Muscle of arm (tissue), 12 donors: ENCODE results near the gene NTF4. TPM values are rescaled to one million over a fixed set of nuclear protein-coding genes. Genes with fewer than 3 reads are reported as not detected.
A peak's percentile ranks its signal among the peaks of the same experiment; 100 is the strongest.
"Not testable (repeated sequence)": the region's sequence is repeated elsewhere in the genome, so short reads cannot be mapped to it uniquely, and the experiment has no call there.

Experiments used
- DNase-seq: peaks from one replicate; pipeline ENCODE4 v3.0.0-alpha.2; 2013
- polyA plus RNA-seq, 12 donors: library from polyadenylated mRNA; unstranded; fragments of 120-200 nt; gene quantifications; one replicate each; pipeline ENCODE4 v1.2.1, GENCODE V29; 2013; ENCODE audit not compliant: insufficient read length in 12 of 12

The NTF4 gene
- polyA plus RNA-seq, 12 donors = 2.4 to 14.8 (median 5.4) TPM; not detected in 2

DNA sequence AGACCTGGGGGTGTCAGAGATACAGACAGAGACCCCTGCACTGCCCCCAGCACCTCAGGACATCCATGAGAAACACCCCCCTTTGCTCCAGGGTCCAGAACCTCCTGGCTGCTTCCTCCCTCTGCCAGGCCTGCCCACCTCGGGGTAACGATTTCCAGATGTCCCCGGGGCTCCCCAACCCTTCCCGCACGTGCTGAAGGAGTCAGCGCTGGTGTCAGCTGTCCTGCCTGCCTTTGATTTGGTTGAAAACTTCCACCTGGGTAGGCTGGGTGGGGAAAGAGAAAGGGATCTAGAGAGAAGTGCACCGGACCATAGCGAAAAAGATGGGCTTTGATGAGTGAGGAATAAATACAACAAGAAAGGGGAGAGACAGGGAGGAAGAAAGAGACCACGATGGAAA lies 5.6 kb downstream of the NTF4 start:
- no peak for DNase-seq

DNA sequence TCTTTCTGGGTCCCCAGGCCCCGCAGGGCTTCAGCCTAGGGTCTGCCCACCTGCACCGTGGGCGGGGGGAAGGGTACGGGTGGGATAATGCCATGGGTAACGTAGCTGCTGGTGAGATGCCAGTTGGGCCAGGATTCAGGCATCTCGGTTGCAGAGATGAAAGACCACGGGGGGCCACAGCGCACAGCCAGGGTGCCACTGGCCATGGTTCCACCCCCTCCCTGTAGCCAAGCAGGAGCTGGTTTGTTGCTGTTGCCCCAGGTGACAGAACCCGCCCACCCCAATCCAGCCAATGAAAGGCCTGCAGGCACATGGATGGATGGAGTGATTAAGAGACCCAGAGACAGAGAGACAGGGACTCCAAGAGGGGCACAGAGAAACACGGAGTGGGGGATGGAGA lies 6.1 kb downstream of the NTF4 start:
- no peak for DNase-seq

DNA sequence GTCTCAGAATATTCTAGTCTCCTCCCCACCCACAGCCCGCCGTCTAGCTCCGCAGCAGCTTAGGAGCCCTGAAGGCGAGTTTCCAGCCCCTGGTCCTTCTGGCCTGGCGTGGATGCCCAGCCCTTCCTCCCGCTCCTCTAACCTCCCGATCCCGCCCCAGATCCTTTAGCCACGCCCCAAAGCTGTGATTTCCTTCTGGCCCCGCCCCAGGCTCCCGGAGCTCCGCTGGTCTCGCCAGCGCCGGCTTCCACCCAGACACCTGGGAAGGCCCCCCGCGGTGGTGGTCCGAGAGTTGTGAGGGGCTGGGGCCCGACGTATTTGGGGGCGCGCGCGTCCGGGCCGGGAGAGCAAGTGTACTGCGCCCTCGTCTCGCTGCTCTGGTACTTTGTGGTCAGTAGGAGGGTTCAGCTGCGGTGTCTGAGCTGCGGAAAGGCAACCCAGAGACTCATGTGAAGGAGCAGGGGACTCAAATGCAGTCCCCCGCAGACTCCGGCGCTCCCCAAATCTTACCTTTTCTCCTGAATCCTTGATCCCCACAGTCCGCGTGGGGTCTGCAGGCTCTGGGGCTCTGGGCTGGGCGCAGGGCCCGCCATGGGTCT lies 6.9 kb downstream of the NTF4 start, which contains the start of gene CGB7:
Gene CGB7, minus strand, starts transcription at position 114 of the 599 bp plus-strand sequence. CDS start 2,374 bp downstream, outside the sequence.
- DNase-seq = no peak

DNA sequence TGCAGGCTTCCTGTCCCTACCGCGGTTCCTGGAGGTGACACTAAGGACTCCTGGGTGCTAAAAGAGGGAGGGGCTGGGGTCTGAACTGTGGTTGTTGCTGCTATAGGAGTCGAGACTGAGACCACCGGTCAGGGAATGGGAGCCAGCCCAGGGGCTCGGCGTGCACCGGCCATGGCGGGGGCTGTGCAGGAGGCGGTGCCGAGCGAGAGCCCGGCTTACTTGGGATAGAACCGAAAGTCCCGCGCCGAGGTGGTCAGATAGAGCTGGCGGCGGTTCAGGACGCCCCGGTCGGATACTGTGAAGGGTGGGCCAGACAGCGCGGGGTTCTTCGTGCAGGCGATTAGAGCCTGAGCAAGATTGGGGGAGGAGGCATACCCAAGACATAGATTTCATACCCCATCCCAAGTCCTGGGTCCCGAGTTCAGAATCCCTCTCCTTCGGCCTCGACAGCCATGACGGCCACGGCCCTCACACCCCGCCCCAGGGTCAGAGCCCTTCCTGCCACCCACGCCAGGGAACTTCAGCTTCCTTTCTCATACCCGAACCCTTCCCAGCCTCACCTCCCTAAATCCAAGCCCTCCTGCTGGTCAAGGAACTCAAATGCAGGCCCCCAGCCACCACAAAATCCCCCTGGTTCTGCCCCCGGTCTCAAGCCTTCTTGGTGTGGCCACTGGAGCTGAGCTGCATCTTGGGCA lies 7.6 kb downstream of the NTF4 start:
- DNase-seq = not testable (repeated sequence)

DNA sequence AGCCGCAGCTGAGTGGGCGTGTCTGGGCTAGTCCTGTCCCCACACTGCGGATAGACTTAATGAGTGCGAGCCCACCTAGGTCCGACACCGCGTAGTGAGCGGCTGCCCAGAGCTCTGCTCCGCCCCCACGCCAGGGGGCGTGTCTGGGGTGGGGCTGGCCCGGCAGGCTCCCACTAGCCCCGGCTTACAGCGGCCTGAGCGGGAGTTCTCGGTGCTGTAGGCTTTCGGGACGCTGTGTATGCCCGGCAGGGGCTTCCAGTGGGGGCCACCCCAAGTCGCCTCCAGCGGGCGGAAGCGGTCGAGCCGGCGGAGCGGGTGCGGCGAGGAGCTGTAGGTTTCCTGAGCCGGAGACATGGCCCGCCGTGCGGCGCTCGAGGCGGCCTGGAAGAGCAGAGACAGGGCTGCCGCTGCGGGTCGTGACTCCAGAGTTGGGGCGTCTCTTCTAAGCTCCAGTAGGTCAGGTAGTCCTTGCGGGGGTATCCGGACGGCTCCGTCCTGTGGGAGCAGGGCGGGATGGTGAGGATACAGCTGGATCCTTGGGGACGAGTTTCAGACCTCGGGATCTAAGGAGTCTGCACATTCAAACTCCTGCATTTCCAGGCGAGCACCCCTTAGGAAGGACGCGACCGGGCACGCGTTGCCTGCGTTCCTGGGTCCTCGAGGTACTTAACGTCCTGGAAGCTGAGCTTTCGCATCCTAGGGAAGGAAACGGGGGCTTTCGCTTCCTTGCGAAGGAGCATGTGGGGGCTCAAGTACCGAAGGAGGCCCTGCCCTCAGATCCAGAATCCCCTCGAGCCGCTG lies 8.3 kb downstream of the NTF4 start:
- DNase-seq = peak; percentile 35

DNA sequence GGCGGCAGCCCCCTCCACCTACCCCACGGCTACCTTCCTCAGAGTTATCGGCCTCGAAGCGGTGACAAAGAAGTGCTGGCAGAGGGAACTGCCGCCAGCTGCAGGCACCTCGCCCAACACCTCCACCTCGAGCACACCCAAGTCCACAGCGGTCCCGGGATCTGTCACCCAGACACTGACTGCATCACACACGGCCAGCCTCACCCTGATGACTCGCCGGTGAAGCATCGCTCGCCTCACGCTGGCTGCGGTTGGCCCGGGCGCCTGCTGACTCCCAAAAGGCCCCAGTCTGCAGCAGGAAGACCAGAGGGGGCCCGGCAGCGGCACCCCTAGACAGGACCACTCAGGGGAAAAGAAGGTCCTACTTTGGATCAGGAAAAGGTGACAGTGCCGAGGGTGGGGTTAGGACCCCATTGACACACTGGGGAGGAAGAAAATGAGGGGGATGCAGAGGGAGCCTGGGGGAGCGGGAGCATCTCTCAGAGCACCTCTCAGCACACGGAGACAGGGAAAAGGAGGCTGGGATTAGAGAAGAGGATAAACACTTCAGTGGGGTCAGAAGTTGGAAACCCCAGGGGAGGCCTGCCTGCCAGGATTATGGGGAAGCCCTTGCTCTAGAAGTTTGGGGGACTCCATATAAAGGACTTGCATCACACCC lies 14.1 kb downstream of the NTF4 start:
- DNase-seq = not testable (repeated sequence)

DNA sequence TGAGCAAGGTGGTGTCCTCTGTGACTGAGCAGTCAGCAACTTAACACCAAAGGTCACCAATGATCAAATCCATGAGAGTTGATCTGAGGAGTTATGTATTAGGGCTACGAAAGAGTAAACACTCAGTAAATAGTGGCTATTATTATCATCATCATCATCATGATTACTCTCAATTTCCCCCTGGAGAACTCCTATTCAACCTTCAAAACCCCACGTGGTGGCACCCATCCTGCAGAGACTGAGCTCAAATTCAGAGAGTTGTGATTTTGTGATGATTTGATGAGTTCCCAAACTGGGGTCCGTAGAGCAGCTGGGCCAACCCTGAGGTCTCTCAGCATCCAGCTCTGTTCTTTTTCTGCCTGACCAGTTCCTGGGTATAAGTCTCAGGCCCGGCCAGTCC lies 14.8 kb downstream of the NTF4 start:
- DNase-seq = not testable (repeated sequence)

DNA sequence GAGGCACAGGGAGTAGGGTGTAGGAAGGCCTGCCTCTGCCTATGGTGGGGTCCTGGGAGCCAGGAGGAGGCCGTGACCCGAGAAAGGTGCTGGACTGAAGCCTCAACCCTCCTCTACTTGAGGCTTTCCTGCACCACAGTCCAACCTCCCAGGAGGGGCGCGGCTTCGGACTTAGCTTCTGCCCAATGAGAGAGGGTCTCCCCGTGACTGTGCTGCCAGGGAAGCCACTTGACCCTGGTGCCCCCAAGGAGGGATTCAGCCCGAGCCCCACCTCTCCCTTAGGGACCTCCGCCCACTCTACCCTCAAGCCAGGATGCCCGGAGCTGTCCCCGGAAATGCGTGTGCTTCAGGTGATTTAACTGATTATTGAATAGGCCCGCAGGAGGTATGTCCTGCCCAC lies 15.6 kb downstream of the NTF4 start, which contains the start of gene CGB8:
Gene CGB8, minus strand, starts transcription at position 101 of the 400 bp plus-strand sequence. CDS start 372 bp downstream, outside the sequence.
- not testable (repeated sequence) for DNase-seq

DNA sequence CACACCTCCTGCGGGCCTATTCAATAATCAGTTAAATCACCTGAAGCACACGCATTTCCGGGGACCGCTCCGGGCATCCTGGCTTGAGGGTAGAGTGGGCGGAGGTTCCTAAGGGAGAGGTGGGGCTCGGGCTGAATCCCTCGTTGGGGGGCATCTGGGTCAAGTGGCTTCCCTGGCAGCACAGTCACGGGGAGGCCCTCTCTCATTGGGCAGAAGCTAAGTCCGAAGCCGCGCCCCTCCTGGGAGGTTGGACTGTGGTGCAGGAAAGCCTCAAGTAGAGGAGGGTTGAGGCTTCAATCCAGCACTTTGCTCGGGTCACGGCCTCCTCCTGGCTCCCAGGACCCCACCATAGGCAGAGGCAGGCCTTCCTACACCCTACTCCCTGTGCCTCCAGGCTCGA lies 21.1 kb downstream of the NTF4 start, which contains the start of gene CGB5:
Gene CGB5, plus strand, starts transcription at position 301 of the 400 bp plus-strand sequence. CDS start 362 bp downstream, outside the sequence.
- not testable (repeated sequence) for DNase-seq

DNA sequence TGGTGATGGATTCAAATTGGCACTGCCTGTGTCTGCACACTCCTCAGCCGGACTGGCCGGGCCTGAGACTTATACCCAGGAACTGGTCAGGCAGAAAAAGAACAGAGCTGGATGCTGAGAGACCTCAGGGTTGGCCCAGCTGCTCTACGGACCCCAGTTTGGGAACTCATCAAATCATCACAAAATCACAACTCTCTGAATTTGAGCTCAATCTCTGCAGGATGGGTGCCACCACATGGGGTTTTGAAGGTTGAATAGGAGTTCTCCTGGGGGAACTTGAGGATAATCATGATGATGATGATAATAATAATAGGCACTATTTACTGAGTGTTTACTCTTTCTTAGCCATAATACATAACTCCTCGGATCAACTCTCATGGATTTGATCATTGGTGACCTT lies 22.0 kb downstream of the NTF4 start:
- not testable (repeated sequence) for DNase-seq

DNA sequence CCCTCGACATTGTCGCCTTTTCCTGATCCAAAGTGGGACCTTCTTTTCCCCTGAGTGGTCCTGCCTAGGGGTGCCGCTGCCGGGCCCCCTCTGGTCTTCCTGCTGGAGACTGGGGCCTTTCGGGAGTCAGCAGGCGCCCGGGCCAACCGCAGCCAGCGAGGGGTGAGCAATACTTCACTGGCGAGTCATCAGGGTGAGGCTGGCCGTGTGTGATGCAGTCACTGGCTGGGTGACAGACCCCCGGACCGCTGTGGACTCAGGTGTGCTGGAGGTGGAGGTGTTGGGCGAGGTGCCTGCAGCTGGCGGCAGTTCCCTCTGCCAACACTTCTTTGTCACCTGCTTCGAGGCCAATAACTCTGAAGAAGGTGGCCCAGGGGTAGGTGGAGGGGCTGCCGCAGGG lies 22.4 kb downstream of the NTF4 start:
- DNase-seq = no peak

DNA sequence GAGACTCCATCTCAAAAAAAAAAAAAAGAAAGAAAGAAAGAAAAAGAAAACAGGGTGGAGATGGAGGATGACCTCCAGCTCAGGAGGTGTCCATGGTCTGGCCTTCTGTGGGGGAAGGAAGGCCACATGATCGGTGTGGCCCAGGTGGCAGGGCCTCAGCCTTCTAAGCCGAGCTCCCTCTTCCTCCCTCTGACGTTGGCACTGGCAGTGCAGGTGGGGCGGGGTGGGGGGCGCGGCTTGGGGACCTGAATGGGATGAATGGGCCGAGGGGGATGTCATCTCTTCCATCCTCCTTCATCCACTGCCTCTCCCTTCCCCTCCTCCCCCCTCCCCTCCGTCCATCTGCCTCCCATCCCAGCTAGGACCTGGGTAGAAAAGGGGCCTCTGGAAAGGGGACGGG lies 24.9 kb downstream of the NTF4 start:
- DNase-seq = not testable (repeated sequence)

DNA sequence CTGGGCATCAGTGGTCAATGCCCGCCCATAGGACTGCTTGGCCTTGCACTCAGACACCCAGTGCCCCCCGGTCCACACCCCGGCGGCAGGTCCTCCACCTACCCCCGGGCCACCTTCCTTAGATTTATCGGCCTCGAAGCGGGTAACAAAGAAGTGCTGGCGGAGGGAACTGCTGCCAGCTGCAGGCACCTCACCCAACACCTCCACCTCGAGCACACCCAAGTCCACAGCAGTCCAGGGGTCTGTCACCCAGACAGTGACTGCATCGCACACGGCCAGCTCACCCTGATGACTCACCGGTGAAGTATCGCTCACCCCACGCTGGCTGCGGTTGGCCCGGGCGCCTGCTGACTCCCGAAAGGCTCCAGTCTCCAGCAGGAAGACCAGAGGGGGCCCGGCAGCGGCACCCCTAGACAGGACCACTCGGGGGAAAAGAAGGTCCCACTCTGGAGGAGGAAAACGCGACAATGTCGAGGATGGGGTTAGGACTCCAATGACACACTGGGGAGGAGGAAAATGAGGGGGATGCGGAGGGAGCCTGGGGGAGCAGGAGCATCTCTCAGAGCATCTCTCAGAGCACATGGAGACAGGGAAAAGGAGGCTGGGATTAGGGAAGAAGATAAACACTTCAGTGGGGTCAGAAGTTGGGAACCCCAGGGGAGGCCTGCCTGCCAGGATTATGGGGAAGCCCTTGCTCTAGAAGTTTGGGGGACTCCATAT lies 25.9 kb downstream of the NTF4 start:
- not testable (repeated sequence) for DNase-seq

DNA sequence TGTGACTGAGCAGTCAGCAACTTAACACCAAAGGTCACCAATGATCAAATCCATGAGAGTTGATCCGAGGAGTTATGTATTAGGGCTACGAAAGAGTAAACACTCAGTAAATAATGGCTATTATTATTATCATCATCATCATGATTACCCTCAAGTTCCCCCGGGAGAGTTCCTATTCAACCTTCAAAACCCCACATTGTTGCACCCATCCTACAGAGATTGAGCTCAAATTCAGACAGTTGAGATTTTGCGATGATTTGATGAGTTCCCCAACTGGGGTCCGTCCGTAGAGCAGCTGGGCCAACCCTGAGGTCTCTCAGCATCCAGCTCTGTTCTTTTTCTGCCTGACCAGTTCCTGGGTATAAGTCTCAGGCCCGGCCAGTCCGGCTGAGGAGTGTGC lies 26.5 kb downstream of the NTF4 start:
- DNase-seq = not testable (repeated sequence)

DNA sequence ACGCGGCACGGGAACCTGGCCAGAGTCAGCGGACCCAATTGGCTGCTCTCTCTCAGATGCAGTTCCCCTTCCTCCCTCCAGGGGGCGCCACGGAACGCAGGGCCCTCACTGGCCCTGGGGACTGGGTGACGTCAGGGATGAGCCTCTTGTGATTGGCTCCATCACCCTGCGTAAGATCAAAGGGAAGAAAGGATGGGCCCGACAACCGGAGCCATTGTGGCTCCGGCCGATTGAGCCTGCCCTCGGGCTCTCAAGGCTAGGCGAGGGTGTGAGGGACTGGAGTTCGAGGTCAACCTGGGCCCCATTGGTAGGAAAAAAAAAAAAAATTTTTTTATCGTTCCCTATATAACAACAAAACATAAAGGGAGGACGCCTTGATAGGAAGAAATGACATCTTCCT lies 27.8 kb downstream of the NTF4 start, which contains the start of gene CGB1:
Gene CGB1, minus strand, starts transcription at position 81 of the 400 bp plus-strand sequence. CDS start 184 bp downstream, outside the sequence.
- DNase-seq = not testable (repeated sequence)

DNA sequence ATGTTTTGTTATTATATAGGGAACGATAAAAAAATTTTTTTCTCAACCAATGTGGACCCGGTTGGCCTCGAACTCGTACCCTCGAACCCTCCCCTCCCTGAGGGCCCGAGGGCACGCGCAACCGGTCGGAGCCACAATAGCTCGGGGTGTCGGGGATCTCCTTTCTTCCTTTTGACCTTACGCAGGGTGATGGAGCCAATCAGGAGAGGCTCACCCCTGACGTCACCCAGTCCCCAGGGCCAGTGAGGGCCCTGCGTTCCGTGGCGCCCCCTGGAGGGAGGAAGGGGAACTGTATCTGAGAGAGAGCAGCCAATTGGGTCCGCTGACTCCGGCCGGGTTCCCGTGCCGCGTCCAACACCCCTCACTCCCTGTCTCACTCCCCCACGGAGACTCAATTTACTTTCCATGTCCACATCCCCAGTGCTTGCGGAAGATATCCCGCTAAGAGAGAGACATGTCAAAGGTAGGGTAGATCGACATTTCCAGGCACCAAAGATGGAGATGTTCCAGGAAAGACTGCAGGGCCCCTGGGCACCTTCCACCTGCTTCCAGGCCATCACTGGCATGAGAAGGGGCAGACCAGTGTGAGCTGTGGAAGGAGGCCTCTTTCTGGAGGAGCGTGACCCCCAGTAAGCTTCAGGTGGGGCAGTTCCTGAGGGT lies 32.8 kb downstream of the NTF4 start, which contains the start of gene CGB2:
Gene CGB2, plus strand, starts transcription at position 249 of the 660 bp plus-strand sequence. Its CDS starts 206 bp downstream, at position 455.
- DNase-seq = not testable (repeated sequence)

DNA sequence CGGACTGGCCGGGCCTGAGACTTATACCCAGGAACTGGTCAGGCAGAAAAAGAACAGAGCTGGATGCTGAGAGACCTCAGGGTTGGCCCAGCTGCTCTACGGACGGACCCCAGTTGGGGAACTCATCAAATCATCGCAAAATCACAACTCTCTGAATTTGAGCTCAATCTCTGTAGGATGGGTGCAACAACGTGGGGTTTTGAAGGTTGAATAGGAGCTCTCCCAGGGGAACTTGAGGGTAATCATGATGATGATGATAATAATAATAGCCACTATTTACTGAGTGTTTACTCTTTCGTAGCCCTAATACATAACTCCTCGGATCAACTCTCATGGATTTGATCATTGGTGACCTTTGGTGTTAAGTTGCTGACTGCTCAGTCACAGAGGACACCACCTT lies 34.3 kb downstream of the NTF4 start:
- not testable (repeated sequence) for DNase-seq

DNA sequence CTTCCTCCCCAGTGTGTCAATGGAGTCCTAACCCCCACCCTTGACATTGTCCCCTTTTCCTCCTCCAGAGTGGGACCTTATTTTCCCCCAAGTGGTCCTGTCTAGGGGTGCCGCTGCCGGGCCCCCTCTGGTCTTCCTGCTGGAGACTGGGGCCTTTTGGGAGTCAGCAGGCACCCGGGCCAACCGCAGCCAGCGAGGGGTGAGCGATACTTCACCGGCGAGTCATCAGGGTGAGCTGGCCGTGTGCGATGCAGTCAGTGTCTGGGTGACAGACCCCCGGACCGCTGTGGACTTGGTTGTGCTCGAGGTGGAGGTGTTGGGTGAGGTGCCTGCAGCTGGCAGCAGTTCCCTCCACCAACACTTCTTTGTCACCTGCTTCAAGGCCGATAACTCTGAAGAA lies 34.9 kb downstream of the NTF4 start:
- DNase-seq = not testable (repeated sequence)

DNA sequence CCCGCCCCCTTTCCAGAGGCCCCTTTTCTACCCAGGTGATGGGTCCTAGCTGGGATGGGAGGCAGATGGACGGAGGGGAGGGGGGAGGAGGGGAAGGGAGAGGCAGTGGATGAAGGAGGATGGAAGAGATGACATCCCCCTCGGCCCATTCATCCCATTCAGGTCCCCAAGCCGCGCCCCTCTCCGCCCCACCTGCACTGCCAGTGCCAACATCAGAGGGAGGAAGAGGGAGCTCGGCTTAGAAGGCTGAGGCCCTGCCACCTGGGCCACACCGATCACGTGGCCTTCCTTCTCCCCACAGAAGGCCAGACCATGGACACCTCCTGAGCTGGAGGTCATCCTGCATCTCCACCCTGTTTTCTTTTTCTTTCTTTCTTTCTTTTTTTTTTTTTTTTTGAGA lies 35.9 kb downstream of the NTF4 start:
- DNase-seq = not testable (repeated sequence)

DNA sequence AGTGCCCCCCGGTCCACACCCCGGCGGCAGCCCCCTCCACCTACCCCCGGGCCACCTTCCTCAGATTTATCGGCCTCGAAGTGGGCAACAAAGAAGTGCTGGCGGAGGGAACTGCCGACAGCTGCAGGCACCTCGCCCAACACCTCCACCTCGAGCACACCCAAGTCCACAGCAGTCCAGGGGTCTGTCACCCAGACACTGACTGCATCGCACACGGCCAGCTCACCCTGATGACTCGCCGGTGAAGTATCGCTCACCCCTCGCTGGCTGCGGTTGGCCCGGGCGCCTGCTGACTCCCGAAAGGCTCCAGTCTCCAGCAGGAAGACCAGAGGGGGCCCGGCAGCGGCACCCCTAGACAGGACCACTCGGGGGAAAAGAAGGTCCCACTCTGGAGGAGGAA lies 39.0 kb downstream of the NTF4 start:
- not testable (repeated sequence) for DNase-seq
